Frontal cortex (tissue), 4 donors: Measurements from ENCODE around the gene FKBP2. TPM values are rescaled to one million over a fixed set of nuclear protein-coding genes. Genes with fewer than 3 reads are reported as not detected.

Source experiments
- DNase-seq, 2 donors: peaks; one replicate each; pipeline ENCODE4 v3.0.0; 2012; ENCODE audit warnings: low spot score in 2 of 2
- FAIRE-seq: peaks from 2 replicates; lab custom pipeline; 2012; peaks lifted over from hg19 to GRCh38; lab: Jason Lieb, UNC
- total RNA-seq: library from RNA; depleted of rRNA; stranded (reverse); fragments of >200 nt; gene quantifications from one replicate; pipeline ENCODE4 v1.2.3, GENCODE V29; 2014
- donor health status: control.
- donor health status: control.
- donor health status: control.

FKBP2 gene
- 26.1 TPM for total RNA-seq

DNA sequence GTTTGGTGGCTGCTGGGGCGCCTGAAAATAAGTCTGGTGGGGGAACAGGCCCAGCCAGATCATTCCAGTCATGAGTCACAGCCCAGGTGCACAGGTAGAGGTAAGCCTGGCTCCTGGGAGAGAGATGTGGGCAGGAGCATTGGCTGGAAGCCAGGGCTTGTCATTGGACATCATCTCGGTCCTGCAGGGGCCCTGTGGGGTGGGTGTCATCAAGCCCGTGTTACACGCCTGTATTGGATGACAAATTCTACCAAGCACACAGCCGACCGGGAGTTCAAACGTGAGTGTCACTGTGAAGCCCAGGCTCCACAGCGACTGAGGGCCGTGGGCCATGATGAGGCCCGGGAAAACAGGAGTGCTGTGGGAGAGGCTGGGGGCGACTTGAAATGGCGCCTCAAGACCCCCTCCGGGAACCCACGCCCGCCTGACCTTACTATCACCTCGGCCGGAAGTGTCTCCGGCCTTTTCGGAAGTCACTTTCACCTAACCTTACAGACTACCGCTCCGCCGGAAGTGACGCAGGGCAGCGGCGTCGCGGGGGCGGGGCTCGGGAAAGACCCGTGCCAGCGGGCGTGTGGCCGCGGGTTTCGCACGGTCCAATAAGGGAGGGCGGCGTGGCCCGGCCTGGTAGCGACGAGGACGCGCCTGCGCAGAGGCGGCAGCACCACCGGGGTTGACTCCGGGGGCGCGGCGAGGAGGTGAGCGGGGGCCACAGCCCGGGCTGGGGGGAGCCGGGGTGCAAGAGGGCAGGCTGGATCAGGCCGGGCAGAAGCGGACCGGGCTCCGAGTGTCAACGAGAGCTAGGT lies at the start of gene FKBP2:
TSS of gene FKBP2 (plus strand) at position 661 of the 806 bp plus-strand sequence. CDS start 1,293 bp downstream, outside the sequence.
- DNase-seq: peak; percentile 96 to 97
- FAIRE-seq: no peak

DNA sequence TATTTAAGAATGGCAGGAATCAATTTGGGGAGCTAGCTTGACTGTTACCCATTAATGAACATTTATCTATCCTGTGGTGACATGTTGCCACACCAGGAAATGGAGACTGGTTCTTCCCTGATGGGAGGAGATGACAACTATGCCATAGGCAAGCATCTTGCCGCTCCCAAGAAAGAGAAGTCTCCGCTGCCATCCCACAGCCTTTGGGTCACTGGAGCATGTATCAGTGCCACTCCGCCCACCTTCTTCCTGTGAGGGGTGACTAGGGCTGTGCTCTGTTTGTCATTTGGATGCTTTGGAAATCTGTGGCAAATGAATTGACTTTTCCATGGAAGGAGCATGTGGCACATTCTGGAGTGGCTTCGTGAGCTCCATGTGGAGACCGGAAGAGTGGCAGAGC lies 48.5 kb upstream of the FKBP2 start:
- no peak for FAIRE-seq
- DNase-seq: no peak

DNA sequence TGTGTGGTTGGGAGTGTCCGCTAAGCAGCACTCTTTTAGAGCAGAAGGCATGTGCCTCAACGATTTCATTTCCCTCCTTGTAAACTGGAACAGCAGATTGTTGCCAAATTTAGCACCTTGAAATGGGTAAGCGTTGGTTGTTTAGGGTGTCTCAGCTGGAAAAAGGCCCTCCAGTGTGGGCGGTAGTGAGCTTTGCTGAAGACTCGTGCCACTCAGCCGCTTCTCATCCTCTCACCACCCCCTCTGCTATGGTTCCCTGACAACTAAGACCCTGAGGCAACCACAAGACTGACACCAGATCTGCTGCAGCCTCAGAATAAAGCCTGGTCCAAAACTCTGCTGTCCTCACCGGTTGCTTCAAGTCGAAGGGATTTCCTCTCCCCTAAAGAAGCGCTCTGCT lies 44.3 kb upstream of the FKBP2 start:
- FAIRE-seq: no peak
- no peak for DNase-seq

DNA sequence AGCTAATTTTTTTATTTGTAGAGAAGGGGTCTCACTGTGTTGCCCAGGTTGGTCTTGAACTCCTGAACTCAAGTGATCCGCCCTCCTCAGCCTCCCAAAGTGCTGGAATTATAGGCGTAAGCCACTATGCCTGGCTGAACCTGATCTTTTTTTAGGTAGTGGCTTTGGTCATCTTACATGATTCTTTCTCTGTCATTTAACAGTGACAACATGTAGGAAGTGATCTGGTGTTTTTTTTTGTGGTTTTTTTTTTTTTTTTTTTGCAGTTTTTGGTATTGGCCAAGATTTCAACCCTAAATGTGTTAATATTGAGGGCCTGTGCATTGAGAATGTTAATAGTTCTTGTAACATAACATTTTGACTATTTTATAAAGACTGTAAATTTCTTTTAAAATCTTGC lies 42.4 kb upstream of the FKBP2 start:
- no peak for FAIRE-seq
- DNase-seq: no peak

GRCh38 chr11:64201543-64201942 lies 39.4 kb upstream of the FKBP2 start:
- DNase-seq (no peak), FAIRE-seq (no peak)

DNA sequence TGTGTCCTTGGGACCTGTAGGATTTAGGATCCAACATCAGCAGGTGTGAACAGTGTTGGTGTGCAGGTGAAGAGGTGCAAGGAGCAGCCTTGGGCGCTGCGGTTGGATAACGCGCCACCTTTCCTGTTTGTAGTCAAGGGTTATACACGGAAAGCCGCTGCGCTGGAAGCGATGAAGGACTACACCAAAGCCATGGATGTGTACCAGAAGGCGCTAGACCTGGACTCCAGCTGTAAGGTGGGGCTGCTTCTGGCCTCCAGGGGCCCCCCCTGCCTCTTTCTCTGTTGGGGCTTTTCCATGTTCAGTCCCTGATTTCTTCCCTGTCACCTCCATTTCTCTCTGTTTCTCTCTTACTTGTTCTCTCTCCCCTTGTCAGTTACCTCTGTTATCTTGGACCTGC lies 37.9 kb upstream of the FKBP2 start:
- DNase-seq: no peak
- no peak for FAIRE-seq

GRCh38 chr11:64203421-64204079 lies 37.3 kb upstream of the FKBP2 start:
- DNase-seq (no peak), FAIRE-seq (no peak)

GRCh38 chr11:64204080-64204440 lies 36.8 kb upstream of the FKBP2 start:
- DNase-seq (no peak), FAIRE-seq (no peak)

GRCh38 chr11:64204464-64204989 lies 36.4 kb upstream of the FKBP2 start:
- DNase-seq (peak; percentile 79 to 92), FAIRE-seq (no peak)

DNA sequence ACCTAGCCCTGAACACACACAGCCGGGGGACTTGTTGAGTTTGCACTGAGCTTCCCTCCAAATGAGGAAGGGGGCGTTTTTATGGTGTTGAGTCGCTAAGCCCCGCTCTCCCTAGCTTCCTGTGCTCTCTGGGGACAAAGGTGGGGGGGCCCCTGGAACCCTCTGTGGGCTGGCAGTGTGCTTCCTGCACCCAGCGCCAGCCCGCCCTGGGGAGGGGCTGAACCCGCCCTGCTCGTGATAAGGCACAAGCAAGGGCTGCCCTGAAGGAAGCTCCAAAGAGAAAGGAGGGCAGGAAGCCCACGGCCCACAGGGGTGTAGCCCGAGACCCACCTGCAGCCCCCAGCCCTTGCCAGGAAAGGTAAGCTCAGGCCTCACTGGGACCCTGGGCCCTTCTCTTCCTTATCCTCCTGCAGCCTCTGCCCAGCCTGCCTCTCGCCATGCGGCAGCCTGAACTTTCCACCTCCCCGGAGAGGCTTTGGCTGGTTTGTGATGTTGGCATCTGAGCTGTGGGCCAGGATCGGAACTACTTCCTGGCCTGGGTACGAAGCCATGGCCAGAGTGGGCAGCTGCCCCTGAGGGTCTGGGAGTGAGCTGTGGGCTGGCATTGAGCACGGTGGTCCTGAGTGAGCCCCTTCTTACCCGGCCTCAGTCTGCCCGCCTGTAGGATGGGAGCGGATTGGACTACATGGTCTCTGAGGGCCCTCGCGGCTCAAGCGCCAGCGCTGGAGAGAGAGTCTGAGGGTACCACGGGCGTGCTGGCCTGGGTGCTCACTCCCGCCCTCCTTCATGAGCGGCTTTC lies 34.2 kb upstream of the FKBP2 start, which contains the start of gene FERMT3:
TSS of gene FERMT3 (plus strand) at position 265 of the 799 bp plus-strand sequence. CDS start 644 bp downstream, outside the sequence.
- DNase-seq: peak in 1 of 2 donors; percentile 20
- FAIRE-seq: no peak

DNA sequence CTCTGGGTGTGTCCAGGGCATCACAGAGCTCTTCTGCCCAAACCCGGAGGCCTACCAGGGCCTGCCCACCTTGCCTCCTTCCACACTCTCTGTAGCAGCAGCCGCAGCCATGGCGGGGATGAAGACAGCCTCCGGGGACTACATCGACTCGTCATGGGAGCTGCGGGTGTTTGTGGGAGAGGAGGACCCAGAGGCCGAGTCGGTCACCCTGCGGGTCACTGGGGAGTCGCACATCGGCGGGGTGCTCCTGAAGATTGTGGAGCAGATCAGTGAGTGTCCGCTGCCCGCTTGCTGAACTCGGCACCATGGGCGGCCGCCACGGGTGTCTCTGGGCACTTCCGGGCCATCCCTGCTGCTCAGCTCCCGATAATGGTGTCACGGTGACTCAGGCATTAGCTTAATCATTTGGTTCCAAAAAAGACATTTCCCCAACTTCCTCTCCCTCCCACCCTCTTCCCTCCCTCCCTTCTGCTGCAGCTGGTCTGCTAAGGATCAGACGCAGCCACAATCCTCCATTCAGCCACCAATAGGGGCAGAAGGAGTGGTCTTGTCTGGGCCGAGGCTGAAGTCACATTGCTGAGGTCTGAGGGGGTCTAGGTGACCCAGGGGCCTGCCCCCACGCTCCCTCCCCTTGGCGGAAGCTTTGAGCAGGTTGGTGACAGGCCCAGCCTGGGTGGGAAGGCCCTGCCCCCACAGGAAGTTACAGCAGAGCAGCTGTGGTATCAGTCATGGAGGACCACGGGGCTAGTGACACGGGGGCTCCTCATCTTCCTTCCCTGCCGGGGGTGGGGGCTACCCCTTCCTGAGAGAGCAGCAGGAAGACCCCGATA lies 33.4 kb upstream of the FKBP2 start:
- peak; percentile 47 to 65 for DNase-seq
- no peak for FAIRE-seq

GRCh38 chr11:64208086-64208795 lies 32.7 kb upstream of the FKBP2 start:
- peak in 1 of 2 donors; percentile 16 for DNase-seq
- FAIRE-seq: no peak

DNA sequence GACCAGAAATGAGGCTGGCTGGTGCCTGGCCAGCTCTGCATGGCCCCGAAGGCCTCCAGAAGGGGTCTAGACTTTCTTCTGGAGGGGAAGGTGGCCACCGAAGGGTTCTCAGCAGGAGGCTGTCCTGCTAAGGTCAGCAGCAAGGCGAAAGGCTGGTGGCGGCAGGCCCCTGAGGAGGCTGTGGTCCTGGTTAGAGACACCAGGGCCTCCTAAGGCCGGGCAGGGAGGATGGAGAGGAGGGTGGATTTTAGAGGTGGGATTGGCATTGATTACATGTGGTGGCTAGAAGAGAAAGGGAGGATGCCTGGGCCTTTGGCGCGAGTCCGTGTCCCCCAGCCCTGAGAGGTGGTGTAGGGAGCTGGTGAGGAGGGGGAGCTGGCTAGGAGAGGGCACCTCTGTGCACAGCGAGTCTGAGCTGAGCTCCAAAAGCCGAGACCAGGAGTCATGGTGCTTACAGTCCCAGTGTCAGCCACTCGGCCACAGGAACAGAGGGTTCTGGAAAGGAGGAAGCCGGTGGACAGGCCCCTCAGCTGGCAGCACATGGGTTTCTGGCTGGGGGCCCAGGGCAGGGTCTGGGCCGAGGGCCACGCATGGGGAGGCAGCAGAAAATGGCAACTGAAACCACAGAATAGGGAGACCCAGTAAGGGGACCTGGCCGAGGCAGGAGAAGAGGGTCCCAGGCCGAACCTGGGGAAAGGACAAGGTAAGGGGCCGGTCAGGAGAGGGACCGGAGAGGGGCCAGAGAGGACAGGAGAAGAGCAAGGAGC lies 31.9 kb upstream of the FKBP2 start:
- FAIRE-seq: no peak
- DNase-seq: no peak

- FAIRE-seq (no peak), DNase-seq (no peak)
Observed at GRCh38 chr11:64209563-64209843, 31.4 kb upstream of the FKBP2 start.

DNA sequence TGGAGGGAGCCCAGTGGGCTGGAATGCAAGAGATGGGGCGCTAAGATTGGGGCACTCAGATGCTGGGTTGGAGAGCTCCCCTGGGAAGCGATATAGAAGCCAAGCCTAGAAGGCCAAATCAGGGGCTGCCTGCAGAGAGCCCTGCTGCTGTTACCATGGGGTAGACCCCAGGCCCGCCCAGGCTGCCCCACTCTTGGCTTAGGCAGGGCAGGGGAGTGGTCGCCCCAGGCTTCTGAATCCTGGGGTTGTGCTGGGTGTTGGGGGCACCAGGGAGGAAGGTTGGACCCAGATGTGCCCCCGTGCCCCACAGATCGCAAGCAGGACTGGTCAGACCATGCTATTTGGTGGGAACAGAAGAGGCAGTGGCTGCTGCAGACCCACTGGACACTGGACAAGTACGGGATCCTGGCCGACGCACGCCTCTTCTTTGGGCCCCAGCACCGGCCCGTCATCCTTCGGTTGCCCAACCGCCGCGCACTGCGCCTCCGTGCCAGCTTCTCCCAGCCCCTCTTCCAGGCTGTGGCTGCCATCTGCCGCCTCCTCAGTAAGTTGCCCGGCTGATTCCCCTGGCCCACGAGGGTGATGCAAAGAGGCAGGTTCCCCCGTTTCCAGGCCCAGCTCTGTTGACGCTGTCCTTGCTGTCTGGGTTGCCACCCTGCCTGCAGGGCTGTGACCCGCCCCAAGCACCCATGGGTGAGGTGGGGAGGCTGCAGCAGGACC lies 30.4 kb upstream of the FKBP2 start:
- DNase-seq: no peak
- FAIRE-seq: no peak

DNA sequence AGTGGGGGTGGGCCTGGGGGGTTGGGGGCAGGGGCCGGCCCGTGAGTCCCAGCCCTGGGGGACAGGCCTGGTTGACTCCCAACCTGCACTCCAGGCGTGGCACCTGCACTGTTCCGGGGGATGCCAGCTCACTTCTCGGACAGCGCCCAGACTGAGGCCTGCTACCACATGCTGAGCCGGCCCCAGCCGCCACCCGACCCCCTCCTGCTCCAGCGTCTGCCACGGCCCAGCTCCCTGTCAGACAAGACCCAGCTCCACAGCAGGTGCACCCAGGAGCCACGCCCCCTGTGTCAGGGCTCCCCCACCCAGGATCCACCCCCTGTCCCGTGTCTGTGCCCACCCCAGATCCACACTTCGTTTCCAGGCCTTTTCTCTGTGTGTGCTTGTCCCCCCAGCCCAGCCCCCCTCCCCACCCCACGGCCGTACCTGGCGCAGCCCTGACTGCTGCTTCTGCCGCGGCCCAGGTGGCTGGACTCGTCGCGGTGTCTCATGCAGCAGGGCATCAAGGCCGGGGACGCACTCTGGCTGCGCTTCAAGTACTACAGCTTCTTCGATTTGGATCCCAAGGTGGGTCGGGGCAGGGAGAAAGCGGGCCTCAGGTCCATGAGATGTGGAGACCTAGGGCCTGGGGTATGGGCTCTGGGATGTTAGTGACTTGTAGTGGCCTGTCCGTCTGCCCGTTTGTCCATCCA lies 29.6 kb upstream of the FKBP2 start:
- FAIRE-seq: no peak
- no peak for DNase-seq

DNA sequence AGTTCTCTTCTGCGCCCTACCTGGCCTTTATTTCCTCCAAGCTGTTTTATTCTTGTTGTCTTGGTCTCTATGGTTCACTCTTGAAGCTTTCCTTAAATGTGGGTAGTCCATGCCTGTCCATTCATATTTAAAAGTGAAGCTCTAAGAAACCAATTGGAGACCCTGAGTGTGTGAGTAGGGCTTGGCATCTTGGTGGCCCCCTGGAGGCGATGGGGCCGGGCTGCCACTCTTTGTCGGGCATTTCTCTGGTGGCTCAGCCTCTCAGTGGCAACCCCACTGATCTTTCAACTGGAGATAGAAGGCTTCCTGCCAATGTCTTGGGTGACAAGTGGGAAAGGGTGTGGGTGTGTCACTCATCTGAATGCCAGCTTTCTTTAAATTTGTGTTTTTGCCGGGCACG lies 24.0 kb upstream of the FKBP2 start:
- FAIRE-seq: no peak

More for the DNA sequence above, 24.0 kb upstream of the FKBP2 start:
- no peak for DNase-seq
